HG03039 (cell line): ENCODE results near the gene CCDC136.

Experiments used
- ATAC-seq: cut with Tn5 transposase; IDR thresholded peaks from one replicate; pipeline ENCODE4 v1.9.1; 2021; ENCODE audit warnings: mild to moderate bottlenecking, moderate library complexity; ENCODE audit not compliant: unreplicated experiment

Gene CCDC136

DNA sequence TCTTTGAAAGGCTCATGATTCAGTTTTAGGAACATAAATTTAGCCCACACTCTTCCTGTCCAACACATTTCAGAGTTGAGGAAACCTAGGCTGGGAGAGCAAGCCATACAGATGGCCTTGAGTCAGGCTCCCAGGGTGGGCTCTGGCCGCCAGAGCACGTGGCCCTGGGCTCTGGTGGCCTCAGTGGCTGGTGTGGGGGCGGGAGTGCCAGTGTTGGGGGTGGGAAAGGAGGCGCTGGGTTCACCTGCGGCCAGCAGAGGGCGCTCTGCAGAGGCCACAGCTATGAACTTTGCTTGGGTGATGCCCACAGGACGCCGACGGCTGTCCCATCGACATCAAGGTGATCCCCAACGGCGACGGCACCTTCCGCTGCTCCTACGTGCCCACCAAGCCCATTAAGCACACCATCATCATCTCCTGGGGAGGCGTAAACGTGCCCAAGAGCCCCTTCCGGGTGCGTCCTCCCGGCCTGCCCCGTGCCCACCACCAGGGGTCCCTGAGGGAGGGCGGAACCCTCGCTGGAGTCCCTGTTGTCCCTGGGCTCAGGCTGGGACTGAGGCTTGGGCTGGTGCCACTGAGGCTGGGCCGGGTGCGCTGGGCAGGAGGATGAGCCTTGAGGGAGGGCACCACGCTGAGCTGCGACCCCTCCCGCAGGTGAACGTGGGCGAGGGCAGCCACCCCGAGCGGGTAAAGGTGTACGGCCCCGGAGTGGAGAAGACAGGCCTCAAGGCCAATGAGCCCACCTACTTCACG, 50.3 kb downstream of the CCDC136 start:
- no peak for ATAC-seq

DNA sequence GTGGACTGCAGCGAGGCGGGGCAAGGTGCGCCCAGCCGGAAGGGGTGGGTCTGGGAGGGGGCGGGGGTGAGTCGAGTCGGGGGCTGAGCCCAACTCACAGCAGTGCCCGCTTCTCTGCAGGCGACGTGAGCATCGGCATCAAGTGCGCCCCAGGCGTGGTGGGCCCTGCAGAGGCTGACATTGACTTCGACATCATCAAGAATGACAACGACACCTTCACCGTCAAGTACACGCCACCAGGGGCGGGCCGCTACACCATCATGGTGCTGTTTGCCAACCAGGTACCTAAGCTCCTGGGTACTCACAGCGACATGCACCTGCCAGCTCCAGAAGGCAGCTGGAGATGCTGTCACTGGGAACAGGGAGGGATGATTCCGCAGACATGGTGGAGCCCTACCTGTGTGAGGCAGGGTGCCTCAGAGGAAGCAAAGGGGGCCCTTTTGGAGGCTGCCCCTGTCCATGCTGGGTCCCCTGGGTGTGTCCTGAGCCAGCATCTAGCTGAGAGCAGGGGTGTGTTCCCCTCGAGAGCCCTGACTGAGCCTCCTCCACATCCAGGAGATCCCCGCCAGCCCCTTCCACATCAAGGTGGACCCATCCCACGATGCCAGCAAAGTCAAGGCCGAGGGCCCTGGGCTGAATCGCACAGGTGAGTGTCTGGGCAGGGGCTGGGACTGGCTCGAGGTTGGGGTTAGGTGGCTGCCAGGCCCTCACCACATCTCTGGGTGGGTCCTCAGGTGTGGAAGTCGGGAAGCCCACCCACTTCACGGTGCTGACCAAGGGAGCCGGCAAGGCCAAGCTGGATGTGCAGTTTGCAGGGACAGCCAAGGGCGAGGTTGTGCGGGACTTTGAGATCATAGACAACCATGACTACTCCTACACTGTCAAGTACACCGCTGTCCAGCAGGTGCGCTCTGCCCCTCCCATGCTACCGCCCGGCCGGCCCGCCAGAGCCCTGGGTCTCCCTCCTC, 51.2 kb downstream of the CCDC136 start:
- ATAC-seq = no peak

DNA sequence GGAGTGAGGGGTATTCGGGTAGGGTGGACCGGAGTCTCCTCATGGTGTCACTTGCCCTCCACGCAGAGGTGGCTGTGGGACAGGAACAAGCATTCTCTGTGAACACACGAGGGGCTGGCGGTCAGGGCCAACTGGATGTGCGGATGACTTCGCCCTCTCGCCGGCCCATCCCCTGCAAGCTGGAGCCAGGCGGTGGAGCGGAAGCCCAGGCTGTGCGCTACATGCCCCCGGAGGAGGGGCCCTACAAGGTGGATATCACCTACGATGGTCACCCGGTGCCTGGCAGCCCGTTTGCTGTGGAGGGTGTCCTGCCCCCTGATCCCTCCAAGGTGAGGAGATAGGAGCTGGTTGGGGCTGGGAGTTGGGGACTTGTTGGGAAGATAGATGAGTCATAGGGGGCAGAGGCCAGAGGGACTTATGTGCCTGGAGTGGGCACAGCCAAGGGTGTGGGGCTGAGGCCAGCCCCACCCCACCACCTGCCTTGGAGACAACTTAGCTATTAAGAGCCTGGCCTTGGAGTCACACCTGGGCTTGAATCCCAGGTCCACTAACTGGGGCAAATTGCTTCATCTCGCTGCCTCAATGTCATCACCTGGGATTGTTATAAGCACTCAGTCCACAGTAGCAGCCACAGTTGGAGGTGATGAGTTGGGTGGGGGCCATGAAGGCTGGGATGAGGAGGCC, 52.3 kb downstream of the CCDC136 start:
- no peak for ATAC-seq

DNA sequence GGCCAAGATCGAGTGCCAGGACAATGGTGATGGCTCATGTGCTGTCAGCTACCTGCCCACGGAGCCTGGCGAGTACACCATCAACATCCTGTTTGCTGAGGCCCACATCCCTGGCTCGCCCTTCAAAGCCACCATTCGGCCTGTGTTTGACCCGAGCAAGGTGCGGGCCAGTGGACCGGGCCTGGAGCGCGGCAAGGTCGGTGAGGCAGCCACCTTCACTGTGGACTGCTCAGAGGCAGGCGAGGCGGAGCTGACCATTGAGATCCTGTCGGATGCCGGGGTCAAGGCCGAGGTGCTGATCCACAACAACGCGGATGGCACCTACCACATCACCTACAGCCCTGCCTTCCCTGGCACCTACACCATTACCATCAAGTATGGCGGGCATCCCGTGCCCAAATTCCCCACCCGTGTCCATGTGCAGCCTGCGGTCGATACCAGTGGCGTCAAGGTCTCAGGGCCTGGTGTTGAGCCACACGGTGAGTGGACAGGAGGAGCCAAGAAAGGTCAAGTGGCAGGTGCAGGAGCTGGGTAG, 53.1 kb downstream of the CCDC136 start:
- ATAC-seq = no peak

DNA sequence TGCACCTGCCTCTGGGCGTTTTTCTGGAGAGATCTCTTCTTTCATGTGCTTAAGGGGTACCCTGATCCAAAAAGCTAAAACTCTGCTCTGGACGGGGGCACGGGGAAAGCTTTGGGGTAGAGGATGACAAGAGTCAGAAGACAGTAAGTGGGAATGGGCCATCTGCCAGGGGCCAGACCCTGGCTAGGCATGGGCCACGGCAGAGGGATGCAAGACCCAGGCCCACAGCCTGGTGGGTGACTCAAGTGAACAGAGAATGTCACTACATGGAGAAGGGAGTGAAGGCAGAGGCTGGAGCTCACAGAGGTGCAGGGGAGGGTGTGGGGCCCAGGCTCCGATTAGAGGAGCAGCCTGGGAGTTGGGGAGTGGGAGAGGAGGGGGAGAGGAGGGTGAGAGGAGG, 53.7 kb downstream of the CCDC136 start:
- no peak for ATAC-seq

DNA sequence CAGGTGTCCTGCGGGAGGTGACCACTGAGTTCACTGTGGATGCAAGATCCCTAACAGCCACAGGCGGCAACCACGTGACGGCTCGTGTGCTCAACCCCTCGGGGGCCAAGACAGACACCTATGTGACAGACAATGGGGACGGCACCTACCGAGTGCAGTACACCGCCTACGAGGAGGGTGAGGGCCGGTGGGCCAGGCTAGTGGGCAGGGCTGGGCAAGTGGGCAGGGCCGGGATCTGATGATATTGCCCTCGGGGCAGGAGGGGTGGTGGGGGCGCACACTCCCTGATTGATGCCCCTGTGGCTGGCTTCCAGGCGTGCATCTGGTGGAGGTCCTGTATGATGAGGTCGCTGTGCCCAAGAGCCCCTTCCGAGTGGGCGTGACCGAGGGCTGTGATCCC, 54.2 kb downstream of the CCDC136 start:
- ATAC-seq = no peak

DNA sequence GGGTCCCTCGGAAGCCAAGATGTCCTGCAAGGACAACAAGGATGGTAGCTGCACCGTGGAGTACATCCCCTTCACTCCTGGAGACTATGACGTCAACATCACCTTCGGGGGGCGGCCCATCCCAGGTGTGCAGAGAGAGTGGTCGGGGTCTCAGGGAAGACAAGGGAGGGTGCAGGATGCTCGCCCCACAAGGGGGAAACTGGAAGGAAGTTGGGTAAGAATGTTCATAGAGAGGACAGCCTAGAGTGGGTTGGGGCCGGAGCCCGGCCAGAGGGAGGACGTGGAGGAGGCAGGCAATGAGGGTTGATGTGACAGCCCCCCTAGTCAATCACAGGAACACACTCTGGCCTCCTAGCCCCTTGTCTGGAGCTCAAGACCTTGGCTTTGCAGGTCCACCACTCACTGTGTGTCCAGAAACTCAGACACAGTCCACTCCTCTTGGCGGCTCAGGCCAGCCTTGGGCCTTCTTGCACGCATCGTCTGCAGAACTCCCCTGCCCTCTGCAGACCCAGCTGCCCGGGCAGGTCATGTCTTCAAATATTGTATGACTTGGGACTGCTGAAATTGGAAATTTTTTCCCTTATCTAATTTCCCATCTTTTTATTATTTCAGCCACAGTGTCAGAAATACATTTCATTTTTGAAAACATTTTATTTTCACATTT, 55.1 kb downstream of the CCDC136 start:
- ATAC-seq = no peak

DNA sequence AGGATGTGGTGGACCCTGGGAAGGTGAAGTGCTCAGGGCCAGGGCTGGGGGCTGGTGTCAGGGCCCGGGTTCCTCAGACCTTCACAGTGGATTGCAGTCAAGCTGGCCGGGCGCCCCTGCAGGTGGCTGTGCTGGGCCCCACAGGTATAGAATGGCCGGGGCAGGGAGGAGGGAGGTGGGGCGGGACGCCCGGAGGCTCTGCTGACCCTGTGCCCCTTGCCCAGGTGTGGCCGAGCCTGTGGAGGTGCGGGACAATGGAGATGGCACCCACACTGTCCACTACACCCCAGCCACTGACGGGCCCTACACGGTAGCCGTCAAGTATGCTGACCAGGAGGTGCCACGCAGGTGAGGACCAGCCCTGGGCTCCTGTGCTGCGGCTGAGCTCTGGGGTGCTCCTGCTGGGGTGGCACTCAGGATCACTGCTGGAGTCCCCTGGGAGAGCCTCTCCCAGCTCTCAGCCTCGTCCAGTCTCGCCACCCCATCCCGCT, 56.0 kb downstream of the CCDC136 start:
- ATAC-seq = no peak

DNA sequence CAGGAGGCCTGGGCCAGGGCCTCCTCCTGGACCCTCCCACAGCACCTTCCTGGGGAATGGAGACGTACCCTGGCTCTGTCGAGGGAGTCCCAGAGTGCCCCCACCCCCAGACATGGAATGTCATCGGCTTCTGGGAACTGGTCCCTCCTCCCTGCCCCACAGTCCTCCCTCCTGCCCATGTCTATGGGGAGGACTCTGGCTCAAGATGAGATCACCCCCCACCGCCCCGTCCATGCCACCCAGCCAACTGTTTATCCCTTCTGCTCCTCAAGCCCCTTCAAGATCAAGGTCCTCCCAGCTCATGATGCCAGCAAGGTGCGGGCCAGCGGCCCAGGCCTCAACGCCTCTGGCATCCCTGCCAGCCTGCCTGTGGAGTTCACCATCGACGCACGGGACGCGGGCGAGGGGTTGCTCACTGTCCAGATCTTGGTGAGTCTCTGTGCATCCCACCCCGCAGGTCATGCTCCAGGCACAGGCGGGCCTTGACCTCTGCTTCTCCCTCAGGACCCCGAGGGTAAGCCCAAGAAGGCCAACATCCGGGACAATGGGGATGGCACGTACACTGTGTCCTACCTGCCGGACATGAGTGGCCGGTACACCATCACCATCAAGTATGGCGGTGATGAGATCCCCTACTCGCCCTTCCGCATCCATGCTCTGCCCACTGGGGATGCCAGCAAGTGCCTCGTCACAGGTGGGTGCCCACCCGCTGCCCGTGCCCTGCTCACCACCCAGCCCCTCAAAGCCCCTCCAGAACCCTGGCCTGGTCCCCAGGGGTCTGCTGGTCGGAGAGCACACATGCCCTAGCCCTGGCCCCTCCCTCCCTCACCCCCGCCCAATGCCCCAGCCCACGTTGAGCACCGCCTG, 56.8 kb downstream of the CCDC136 start:
- no peak for ATAC-seq

DNA sequence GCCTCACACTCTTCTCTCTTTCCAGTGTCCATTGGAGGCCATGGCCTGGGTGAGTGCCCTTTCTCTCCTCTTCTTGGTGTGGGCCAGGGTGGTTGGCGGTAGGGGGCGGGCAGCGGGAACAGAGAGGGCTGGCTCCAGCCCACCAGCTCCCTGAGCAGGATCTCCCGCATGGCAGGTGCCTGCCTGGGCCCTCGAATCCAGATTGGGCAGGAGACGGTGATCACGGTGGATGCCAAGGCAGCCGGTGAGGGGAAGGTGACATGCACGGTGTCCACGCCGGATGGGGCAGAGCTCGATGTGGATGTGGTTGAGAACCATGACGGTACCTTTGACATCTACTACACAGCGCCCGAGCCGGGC, 57.4 kb downstream of the CCDC136 start:
- ATAC-seq = no peak

DNA sequence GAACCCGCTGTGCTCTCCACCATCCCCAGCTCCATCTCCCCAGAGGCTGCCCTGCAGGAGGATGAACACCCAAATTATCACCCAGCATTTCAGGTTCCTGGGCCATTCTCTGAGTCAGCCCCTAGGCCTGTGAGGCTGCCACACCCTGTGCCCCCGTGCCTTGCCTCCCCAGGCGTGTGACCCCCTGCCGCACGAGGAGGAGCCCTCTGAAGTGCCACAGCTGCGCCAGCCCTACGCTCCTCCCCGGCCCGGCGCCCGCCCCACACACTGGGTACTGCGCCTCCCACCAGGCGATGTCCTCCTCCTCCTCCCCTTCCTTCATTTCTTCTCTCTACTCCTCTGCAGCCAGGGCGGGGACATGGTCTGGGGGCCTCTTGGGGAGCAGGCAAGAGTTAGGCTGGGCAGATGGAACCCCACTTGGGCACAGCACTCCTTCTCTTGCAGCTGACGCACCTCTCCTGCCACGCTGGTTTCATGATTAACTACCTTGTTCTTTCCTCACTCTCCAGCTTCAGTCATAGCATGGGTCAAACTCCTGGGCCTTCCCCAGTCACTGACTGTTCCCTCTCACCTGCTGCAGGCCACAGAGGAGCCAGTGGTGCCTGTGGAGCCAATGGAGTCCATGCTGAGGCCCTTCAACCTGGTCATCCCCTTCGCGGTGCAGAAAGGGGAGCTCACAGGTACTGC, 58.2 kb downstream of the CCDC136 start:
- ATAC-seq = no peak

DNA sequence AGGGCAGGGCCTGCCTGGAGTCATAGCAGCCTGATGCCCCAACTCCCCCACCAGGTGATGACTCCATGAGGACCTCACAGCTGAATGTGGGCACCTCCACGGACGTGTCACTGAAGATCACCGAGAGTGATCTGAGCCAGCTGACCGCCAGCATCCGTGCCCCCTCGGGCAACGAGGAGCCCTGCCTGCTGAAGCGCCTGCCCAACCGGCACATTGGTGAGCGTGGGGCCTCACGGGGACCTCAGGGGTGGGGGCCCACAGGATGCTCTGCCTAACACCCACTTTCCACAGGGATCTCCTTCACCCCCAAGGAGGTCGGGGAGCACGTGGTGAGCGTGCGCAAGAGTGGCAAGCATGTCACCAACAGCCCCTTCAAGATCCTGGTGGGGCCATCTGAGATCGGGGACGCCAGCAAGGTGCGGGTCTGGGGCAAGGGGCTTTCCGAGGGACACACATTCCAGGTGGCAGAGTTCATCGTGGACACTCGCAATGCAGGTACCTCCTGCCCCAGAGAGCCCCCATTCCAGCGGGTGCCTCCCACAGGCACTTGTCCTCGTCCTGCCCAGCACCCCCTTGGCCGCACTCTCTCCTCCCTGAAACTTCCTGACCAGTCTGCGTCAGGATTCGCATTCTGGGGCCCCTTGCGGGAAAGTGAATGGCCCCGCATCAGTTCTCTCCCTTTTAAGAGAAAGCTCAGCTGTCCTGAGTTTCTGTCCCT, 60.9 kb downstream of the CCDC136 start:
- no peak for ATAC-seq

DNA sequence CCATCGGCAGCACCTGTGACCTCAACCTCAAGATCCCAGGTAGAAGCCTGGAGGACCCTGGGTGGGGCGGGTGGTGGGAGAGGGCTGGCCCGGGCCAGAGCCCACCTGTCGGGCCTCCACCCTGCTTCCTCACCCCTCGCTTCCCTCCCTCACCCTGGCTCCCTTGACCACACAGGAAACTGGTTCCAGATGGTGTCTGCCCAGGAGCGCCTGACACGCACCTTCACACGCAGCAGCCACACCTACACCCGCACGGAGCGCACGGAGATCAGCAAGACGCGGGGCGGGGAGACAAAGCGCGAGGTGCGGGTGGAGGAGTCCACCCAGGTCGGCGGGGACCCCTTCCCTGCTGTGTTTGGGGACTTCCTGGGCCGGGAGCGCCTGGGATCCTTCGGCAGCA, 62.0 kb downstream of the CCDC136 start:
- ATAC-seq = no peak

DNA sequence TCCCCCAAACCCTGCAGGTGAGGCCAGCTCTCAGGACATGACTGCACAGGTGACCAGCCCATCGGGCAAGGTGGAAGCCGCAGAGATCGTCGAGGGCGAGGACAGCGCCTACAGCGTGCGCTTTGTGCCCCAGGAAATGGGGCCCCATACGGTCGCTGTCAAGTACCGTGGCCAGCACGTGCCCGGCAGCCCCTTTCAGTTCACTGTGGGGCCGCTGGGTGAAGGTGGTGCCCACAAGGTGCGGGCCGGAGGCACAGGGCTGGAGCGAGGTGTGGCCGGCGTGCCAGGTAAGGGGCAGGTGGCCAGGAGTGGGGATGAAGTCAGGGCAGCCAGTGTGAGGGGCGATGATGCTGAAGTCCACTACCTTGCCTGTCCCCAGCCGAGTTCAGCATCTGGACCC, 62.6 kb downstream of the CCDC136 start:
- no peak for ATAC-seq

DNA sequence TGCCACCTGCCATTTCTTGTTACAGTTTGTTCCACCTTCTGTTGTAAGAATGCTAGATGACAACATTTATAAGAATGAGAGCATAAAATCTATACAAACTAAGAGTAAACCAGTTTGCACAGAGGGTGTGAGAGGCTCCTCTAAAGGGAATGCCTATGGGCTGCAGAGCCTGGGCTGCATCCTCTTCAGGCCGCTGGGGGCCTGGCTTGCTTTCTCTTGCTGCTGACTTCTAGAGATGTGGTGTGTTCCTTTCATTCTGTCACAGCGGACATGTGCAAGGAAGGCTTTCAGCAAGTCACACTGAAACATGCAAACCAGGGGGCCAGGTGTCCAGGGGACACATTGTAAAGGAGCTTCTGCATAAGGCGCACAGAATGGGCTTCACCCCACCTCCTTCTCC, 63.8 kb downstream of the CCDC136 start:
- no peak for ATAC-seq

DNA sequence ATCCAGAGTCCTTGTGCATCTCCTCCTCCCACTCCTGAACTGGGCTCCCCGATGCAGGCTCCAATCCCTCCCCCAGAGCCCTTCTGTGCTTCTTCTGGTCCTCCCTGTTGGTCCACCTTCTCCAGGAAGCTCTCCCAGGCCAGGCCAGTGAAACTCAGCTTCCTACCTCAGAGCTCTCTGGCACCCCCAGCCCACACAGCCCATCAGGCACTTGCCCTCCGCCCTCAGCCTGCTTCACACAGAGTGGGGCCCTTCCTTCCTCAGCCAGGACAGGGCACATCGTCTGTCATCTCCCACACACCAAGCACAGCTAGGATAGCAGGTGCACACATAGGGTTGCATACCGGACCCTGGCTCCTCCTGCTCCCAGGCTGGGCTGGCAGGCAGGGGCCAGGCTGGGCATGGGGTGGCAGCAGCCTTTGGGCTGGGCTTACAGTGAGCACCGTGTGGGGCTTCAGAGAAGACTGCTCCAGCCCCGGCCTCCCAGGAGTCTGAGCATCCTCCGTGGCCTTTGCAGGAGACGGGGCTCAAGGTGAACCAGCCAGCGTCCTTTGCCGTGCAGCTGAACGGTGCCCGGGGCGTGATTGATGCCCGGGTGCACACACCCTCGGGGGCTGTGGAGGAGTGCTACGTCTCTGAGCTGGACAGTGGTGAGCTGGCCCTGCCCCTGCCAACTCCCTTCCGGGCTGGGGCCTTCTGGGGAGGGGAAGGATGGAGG, 64.4 kb downstream of the CCDC136 start:
- no peak for ATAC-seq

DNA sequence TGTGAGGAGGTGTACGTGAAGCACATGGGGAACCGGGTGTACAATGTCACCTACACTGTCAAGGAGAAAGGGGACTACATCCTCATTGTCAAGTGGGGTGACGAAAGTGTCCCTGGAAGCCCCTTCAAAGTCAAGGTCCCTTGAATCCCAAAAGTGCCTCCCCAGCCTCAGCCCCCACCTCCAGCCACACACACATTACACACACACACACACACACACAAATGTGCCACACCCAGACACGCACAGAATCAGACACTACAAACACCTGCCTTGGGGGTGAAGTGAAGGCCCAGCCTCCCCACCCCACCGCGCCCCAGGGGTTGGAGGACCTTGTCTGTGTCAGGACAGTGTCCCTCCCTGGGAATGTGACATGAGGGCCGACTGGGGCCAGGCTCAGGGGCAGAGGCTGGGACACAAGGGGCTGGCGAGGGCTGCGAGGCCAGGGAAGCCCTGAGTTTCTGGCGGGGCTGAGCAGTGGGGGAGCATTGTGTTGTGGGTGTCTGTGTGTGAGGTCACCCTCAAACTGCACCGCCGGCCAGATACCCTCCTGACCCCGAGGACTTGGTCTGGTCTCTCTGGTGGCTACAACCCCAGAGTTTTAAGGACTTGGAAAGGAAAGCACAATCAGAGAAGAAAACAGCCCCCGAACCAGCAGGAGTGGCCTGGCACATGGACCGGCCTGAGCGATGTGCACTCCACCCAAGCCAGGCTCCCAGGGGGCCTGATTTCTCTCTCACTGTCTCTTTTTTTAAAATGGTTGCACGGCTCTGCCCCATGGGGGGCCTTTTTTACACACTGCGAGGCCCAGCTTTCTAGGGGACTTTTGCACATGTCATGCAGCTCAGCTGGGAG, 66.8 kb downstream of the CCDC136 start:
- no peak for ATAC-seq
